Measurements from ENCODE around the gene TNIP3.

DNA sequence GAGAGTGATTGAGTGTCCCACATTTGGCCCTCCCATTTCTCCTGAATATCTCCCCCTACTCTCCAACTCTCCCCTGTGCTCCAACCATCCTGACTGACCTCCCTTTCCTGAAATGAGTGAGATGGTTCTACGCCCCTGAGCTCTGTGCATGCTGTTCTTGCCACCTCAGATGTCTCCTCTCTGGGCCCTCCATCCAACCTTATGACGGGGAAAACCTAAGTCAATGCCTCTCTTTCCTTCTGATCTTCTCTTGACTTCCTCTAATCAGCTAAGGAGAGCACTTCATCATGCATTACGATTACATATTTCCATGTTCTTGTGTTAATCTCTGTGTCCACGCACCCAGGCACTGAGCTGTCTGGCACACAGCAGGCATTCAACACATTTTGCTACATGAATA lies 1.1 kb upstream of the TNIP3 start:
- TF ChIP-seq, protein P1, sequence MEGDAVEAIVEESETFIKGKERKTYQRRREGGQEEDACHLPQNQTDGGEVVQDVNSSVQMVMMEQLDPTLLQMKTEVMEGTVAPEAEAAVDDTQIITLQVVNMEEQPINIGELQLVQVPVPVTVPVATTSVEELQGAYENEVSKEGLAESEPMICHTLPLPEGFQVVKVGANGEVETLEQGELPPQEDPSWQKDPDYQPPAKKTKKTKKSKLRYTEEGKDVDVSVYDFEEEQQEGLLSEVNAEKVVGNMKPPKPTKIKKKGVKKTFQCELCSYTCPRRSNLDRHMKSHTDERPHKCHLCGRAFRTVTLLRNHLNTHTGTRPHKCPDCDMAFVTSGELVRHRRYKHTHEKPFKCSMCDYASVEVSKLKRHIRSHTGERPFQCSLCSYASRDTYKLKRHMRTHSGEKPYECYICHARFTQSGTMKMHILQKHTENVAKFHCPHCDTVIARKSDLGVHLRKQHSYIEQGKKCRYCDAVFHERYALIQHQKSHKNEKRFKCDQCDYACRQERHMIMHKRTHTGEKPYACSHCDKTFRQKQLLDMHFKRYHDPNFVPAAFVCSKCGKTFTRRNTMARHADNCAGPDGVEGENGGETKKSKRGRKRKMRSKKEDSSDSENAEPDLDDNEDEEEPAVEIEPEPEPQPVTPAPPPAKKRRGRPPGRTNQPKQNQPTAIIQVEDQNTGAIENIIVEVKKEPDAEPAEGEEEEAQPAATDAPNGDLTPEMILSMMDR (IDR thresholded peaks at IDR 0.05): no peak
- TF ChIP-seq EP300 (IDR thresholded peaks at IDR 0.05): no peak

All from ovary (tissue), 3 donors.